Mesenchymal stem cell (in vitro differentiated cells and primary cell): ENCODE data around the gene TMCC3.

Source experiments
- DNase-seq: peaks from one replicate; pipeline ENCODE4 v3.0.0-alpha.2; 2013
- H2AFZ ChIP-seq: one replicate; pipeline ENCODE4 v1.6.1; 2013; ENCODE audit warnings: low read depth, mild to moderate bottlenecking, control low read depth, inconsistent platforms, low read length, moderate library complexity
- H2AK5ac ChIP-seq: 2 replicates; pipeline ENCODE4 v1.6.1; 2013; ENCODE audit warnings: low read length, moderate library complexity, mild to moderate bottlenecking, inconsistent platforms; ENCODE audit not compliant: severe bottlenecking
- H2BK120ac ChIP-seq: one replicate; pipeline ENCODE4 v1.6.1; 2013; ENCODE audit warnings: low read depth, mild to moderate bottlenecking, inconsistent platforms, low read length, moderate library complexity
- H2BK12ac ChIP-seq, 2 experiments: one replicate each; pipeline ENCODE4 v1.6.1; 2013; ENCODE audit warnings: inconsistent platforms in 2 of 2, low read length in 2 of 2, mild to moderate bottlenecking in 2 of 2, moderate library complexity in 2 of 2, control low read depth in 1 of 2
- H2BK15ac ChIP-seq: one replicate; pipeline ENCODE4 v1.6.1; 2013; ENCODE audit warnings: mild to moderate bottlenecking, low read depth, inconsistent platforms; ENCODE audit not compliant: poor library complexity, severe bottlenecking
- H2BK5ac ChIP-seq: 2 replicates; pipeline ENCODE4 v1.6.1; 2013; ENCODE audit warnings: low read depth, mild to moderate bottlenecking, low read length, control low read depth, inconsistent platforms; ENCODE audit not compliant: poor library complexity, severe bottlenecking
- H3K14ac ChIP-seq, 2 experiments: one replicate each; pipeline ENCODE4 v1.6.1; 2013; ENCODE audit warnings: inconsistent platforms in 2 of 2, low read length in 2 of 2, control low read depth in 1 of 2, mild to moderate bottlenecking in 1 of 2, moderate library complexity in 1 of 2
- H3K18ac ChIP-seq, 2 experiments: one replicate each; pipeline ENCODE4 v1.6.1; 2013; ENCODE audit warnings: inconsistent platforms in 2 of 2, low read length in 2 of 2, control low read depth in 1 of 2, low read depth in 1 of 2, mild to moderate bottlenecking in 1 of 2
- H3K23ac ChIP-seq, 2 experiments: one replicate each; pipeline ENCODE4 v1.6.1; 2013; ENCODE audit warnings: inconsistent platforms in 2 of 2, low read length in 2 of 2, mild to moderate bottlenecking in 2 of 2, moderate library complexity in 2 of 2, control low read depth in 1 of 2
- H3K27ac ChIP-seq: 2 replicates; pipeline ENCODE4 v1.5.1; 2013; ENCODE audit warnings: mild to moderate bottlenecking, moderate library complexity, low read length, control low read depth, inconsistent platforms; ENCODE audit not compliant: poor library complexity, severe bottlenecking
- H3K27me3 ChIP-seq, 2 experiments: 2 replicates each; pipeline versions ENCODE4 v1.6.1 to v1.7.0; 2013; ENCODE audit warnings: low read length in 2 of 2, mild to moderate bottlenecking in 2 of 2, moderate library complexity in 2 of 2, control low read depth in 1 of 2, inconsistent platforms in 1 of 2; ENCODE audit not compliant: control insufficient read depth in 1 of 2, insufficient read depth in 1 of 2
- H3K36me3 ChIP-seq, 2 experiments: 2 replicates each; pipeline versions ENCODE4 v1.6.1 to v1.7.0; 2013; ENCODE audit warnings: low read length in 2 of 2, control low read depth in 1 of 2, inconsistent platforms in 1 of 2, low read depth in 1 of 2, mild to moderate bottlenecking in 1 of 2; ENCODE audit not compliant: insufficient read depth in 2 of 2, control insufficient read depth in 1 of 2
- H3K4ac ChIP-seq, 2 experiments: one replicate each; pipeline ENCODE4 v1.6.1; 2013; ENCODE audit warnings: inconsistent platforms in 2 of 2, low read length in 2 of 2, mild to moderate bottlenecking in 2 of 2, moderate library complexity in 2 of 2, control low read depth in 1 of 2, low read depth in 1 of 2
- H3K4me1 ChIP-seq: 2 replicates; pipeline ENCODE4 v1.6.1; 2013; ENCODE audit warnings: low read depth, low read length, control low read depth; ENCODE audit not compliant: control insufficient read depth, insufficient read depth
- H3K4me2 ChIP-seq: 2 replicates; pipeline ENCODE4 v1.6.1; 2013; ENCODE audit warnings: low read length, mild to moderate bottlenecking, inconsistent platforms; ENCODE audit not compliant: poor library complexity, severe bottlenecking
- H3K4me3 ChIP-seq, 2 experiments: 2 replicates each; pipeline versions ENCODE4 v1.5.1 to v1.7.0; 2013; ENCODE audit warnings: low read length in 2 of 2, mild to moderate bottlenecking in 2 of 2, control low read depth in 1 of 2, low read depth in 1 of 2; ENCODE audit not compliant: insufficient read depth in 1 of 2
- H3K79me1 ChIP-seq: replicated peaks from 2 replicates; pipeline ENCODE4 v1.6.1; 2013; ENCODE audit warnings: mild to moderate bottlenecking, control low read depth, low read length, inconsistent platforms; ENCODE audit not compliant: poor library complexity, severe bottlenecking
- H3K9ac ChIP-seq: 2 replicates; pipeline ENCODE4 v1.7.0; 2013; ENCODE audit warnings: mild to moderate bottlenecking, low read length, moderate library complexity
- H3K9me3 ChIP-seq: 2 replicates; pipeline ENCODE4 v1.7.0; 2013; ENCODE audit warnings: mild to moderate bottlenecking, low read length; ENCODE audit not compliant: control insufficient read depth
- H4K8ac ChIP-seq: one replicate; pipeline ENCODE4 v1.6.1; 2013; ENCODE audit warnings: inconsistent platforms, mild to moderate bottlenecking, low read length, moderate library complexity
- H4K91ac ChIP-seq: one replicate; pipeline ENCODE4 v1.6.1; 2013; ENCODE audit warnings: mild to moderate bottlenecking, low read length, inconsistent platforms
- WGBS: methylation state at CpG from one replicate; pipeline ENCODE4 v1.1.7; 2013; ENCODE audit warnings: mixed read lengths; 5-methylcytosine and 5-hydroxymethylcytosine counted together

The TMCC3 gene

DNA sequence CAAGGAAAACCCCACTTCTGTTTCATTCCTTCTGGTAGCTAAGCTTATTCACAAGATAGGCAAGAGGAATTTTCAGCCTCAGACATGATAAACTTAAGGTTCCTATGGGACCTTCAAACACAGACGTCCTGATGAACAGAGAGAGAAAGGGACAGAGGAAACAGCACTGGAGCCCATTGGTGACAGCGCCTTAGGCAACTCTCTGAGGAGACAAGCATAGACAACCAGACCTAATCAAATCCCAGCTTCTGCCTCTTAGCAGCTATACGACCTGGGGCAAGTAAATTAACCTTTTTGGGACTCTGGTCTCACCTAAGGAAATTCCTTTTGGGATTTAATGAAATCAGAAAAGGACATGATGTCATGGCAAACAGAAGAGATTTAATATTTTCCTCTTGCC lies 33.3 kb downstream of the TMCC3 start:
- H3K18ac ChIP-seq = no peak overlapping the region
- no peak overlapping the region for H2BK5ac ChIP-seq
- H3K27me3 ChIP-seq = no peaks in the 10 kb centered on the region
- H2AK5ac ChIP-seq = peak overlapping the region; percentile 81
- no peak overlapping the region for H4K91ac ChIP-seq
- H2BK120ac ChIP-seq = no peak overlapping the region
- no peak overlapping the region for H4K8ac ChIP-seq
- no peak overlapping the region for H3K4me3 ChIP-seq
- H2AFZ ChIP-seq = no peak overlapping the region
- H2BK15ac ChIP-seq = no peak overlapping the region
- peaks cover 6% of the 10 kb centered on the region for H3K79me1 ChIP-seq
- H3K4me2 ChIP-seq = no peak overlapping the region
- no peak overlapping the region for H3K4ac ChIP-seq
- H3K4me1 ChIP-seq = peaks cover 27% of the 10 kb centered on the region
- H3K14ac ChIP-seq = no peak overlapping the region
- 72% methylated on average over 1 of the region's 3 CpGs for WGBS
- no peak overlapping the region for H2BK12ac ChIP-seq
- no peak overlapping the region for H3K23ac ChIP-seq
- DNase-seq = no peak
- no peaks in the 10 kb centered on the region for H3K9me3 ChIP-seq
- H3K9ac ChIP-seq = no peak overlapping the region
- H3K36me3 ChIP-seq = no peaks in the 10 kb centered on the region
- no peak overlapping the region for H3K27ac ChIP-seq

DNA sequence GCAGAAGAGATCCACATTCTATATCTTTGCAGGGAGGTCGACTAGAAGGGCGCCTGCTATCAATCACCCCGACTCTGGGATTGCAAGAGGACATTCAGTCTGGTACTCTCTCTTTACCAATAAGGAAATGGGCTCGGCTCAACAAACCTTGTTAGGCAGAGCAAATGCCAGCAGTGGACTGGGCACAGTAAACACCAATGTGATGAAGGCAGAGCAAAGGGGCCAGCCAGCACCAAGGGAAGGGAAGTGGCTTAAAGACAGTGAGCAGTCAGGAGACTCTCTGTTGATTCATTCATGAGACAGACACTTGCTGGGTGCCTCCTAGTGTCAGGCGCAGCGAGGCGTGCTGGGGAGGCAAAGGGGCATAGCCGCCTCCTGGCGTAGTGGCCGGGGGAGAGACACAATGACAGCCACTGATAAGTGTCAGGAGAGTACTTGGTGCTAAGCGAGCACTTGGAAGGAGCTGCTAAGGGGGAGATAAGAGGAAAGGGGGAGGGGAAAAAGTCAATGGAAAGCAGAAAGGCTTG lies 34.1 kb downstream of the TMCC3 start:
- no peak for DNase-seq
- Histone ChIP-seq H4K91ac (no peak overlapping the region), H3K79me1 (peaks cover 11% of the 10 kb centered on the region), H4K8ac (no peak overlapping the region), H2BK5ac (no peak overlapping the region), H2BK120ac (no peak overlapping the region), H3K4me1 (peaks cover 27% of the 10 kb centered on the region), H3K9ac (no peak overlapping the region), H3K18ac (peak overlapping the region in 1 of 2 experiments; percentile 13), H3K23ac (no peak overlapping the region), H3K4me3 (no peak overlapping the region), H3K36me3 (no peaks in the 10 kb centered on the region), H3K4ac (no peak overlapping the region), H3K14ac (no peak overlapping the region), H3K4me2 (no peak overlapping the region), H2AK5ac (peak overlapping the region; percentile 81), H2BK15ac (no peak overlapping the region), H3K27ac (peak overlapping the region; percentile 78), H3K9me3 (no peaks in the 10 kb centered on the region), H3K27me3 (no peaks in the 10 kb centered on the region), H2BK12ac (no peak overlapping the region), H2AFZ (no peak overlapping the region)
- 79% methylated on average over 11 of the region's 11 CpGs for WGBS

DNA sequence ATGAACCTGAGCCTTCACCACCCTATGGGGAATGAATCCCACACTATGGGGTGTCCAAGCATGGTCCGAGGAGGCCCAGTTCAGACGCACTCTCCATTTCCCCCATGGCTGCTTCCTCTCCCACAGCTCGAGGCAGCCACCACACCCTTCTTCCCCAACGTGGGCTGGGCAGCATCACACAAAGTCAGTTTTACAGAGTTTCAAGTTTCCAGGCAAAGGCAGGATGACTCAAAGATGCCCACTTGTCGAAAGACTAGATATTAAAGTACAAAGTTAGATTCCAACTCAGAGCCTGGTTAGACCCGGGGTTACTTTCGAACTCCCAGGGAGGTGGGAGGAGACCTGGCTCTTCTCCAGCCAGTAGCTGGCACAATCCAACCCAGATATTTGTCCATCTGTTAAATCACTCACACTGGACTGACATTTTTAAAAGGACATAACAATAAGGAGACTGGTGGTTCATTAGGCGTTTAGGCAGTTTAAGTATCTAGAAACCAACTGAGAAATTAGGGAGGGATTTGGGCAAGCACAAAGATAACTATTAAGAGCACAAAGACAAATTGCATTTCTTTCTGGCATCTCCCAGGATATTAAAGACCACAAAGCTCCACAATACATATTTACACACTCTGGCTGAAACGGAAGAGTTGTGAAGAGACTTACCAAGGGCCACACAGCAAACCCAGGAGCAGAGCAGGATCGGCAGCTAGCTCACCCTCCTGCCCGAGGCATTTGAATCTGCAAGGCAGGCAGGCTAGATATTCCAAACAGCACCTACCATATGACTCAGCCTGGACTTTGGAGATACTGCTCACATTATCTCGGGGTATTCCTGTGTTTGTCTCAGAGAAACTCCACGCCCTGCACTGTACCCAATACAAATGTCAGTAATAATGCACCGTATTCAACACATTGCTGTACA lies 34.8 kb downstream of the TMCC3 start:
- peak overlapping the region; percentile 40 for H3K9ac ChIP-seq
- H2BK12ac ChIP-seq = no peak overlapping the region
- no peak overlapping the region for H3K18ac ChIP-seq
- H3K4ac ChIP-seq = no peak overlapping the region
- no peak overlapping the region for H3K14ac ChIP-seq
- H2BK5ac ChIP-seq = no peak overlapping the region
- H2BK120ac ChIP-seq = no peak overlapping the region
- peak overlapping the region in 1 of 2 experiments; percentile 52 for H3K4me3 ChIP-seq
- no peak overlapping the region for H3K23ac ChIP-seq
- H2AFZ ChIP-seq = no peak overlapping the region
- no peaks in the 10 kb centered on the region for H3K9me3 ChIP-seq
- no peaks in the 10 kb centered on the region for H3K27me3 ChIP-seq
- no peak overlapping the region for H4K8ac ChIP-seq
- no peak overlapping the region for H4K91ac ChIP-seq
- DNase-seq = no peak
- WGBS = 79% methylated on average over 14 of the region's 14 CpGs
- peak overlapping the region; percentile 87 for H2AK5ac ChIP-seq
- no peaks in the 10 kb centered on the region for H3K36me3 ChIP-seq
- H2BK15ac ChIP-seq = no peak overlapping the region
- peaks cover 12% of the 10 kb centered on the region for H3K79me1 ChIP-seq
- peaks cover 25% of the 10 kb centered on the region for H3K4me1 ChIP-seq
- peak overlapping the region; percentile 78 for H3K27ac ChIP-seq
- peak overlapping the region; percentile 10 for H3K4me2 ChIP-seq

DNA sequence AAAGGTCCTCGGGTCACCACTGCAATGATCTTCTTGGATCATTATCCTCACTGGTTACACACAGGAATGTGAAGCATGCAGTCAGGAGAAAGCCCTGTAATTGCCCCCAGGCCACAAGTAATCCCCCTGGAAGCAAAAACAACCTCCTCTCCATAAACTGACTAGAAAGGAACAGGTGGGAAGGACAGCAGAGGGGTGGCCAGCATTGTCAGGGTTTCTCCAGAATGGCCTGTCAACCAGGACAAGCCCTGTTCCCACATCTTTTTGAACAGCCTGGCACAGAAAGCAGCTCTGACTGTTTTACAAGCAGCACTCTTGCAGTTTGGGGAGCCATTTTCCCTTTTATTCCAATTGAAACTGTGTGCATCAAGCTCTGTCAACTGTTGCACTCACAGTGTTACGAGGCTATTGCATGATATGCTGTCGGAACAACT lies 36.1 kb downstream of the TMCC3 start:
- Histone ChIP-seq H3K4me1 (peaks cover 19% of the 10 kb centered on the region), H3K18ac (no peak overlapping the region), H3K4ac (no peak overlapping the region), H3K79me1 (peaks cover 18% of the 10 kb centered on the region), H2BK5ac (no peak overlapping the region), H2AFZ (no peak overlapping the region), H3K4me2 (no peak overlapping the region), H3K27me3 (no peaks in the 10 kb centered on the region), H3K27ac (peak overlapping the region; percentile 4), H3K9me3 (no peaks in the 10 kb centered on the region), H3K23ac (no peak overlapping the region), H3K4me3 (no peak overlapping the region), H4K91ac (no peak overlapping the region), H4K8ac (no peak overlapping the region), H3K14ac (no peak overlapping the region), H2AK5ac (no peak overlapping the region), H3K9ac (no peak overlapping the region), H2BK120ac (no peak overlapping the region), H2BK15ac (no peak overlapping the region), H3K36me3 (no peaks in the 10 kb centered on the region), H2BK12ac (no peak overlapping the region)
- no peak for DNase-seq
- 83% methylated on average over 3 of the region's 3 CpGs for WGBS
